ENCODE measurements around the gene LFNG.

Gene LFNG

DNA sequence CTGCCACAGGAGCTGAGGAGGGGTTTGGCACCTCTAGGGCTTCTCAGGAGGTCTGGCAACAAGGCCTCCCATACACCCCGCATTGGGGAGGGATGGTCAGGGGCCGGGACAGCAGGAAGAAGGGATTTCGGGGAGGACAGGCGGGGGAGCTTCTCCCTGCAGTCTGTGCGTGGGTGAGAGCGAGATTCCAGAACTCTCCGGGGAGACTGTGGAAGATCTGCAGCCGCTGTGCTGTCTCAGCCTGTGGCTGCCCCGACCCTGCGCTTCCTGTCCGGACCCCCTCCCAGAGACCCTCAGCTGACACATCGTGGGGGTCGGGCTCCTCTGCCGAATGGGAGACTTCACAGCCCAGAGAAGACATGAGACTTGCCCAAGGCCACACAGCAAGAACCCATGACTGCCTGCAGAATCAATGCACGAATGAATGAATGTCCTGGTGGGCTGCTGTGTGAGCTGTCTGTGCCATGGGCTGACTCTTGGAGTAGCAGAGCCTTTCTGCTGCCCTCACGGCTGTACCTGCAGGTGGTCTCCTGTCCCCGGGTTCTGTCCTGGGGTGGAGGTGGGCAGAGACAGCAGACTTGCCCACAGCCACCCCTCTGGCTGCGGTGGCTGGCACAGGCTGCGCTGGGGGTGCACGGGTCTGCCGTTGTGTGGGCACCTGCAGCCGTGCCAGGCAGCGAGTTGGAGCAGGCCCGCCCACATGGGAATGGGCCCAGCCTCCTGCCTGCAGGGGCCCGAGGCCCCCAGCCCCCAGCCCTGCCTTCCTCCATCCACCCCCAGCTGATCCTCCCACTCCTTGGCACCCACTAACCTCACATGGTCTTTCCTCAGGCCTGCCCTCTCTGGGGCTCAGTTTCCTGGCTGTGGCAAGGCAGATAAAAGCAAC, 16.3 kb upstream of the LFNG start:
- Histone ChIP-seq H2BK12ac (ENCODE audit: low read length) (peak overlapping the region; percentile 93), H3K4ac (ENCODE audit: low read length) (no peak overlapping the region), H3K9ac (ENCODE audit: low read depth, low read length, poor library complexity) (no peak overlapping the region), H3K36me3 (replicated peaks in 1 of 2; ENCODE audit: control insufficient read depth in 2 of 2, insufficient read depth in 2 of 2, low read length in 2 of 2) (no peaks in the 10 kb centered on the region), H3K27me3 (ENCODE audit: control insufficient read depth in 3 of 3, insufficient read depth in 3 of 3, low read depth in 1 of 3, low read length in 3 of 3) (no peaks in the 10 kb centered on the region), H2AFZ (ENCODE audit: low read length) (no peak overlapping the region), H3K4me1 (ENCODE audit: control insufficient read depth in 2 of 2, insufficient read depth in 1 of 2, low read depth in 1 of 2, low read length in 2 of 2) (peaks cover 33 to 39% of the 10 kb centered on the region in 2 donors), H4K91ac (ENCODE audit: low read depth, low read length, poor library complexity) (no peak overlapping the region), H3K4me2 (ENCODE audit: insufficient read depth, low read length, poor library complexity, severe bottlenecking) (no peak overlapping the region), H3K18ac (ENCODE audit: low read length) (peak overlapping the region; percentile 55), H3K27ac (replicated peaks; ENCODE audit: low read length) (no peak overlapping the region), H3K23ac (ENCODE audit: low read depth, low read length, poor library complexity) (peak overlapping the region; percentile 25), H2BK15ac (ENCODE audit: low read length) (peak overlapping the region; percentile 32), H2BK120ac (ENCODE audit: low read depth, low read length) (peak overlapping the region; percentile 3), H2BK5ac (ENCODE audit: low read length) (peak overlapping the region; percentile 83), H3K14ac (ENCODE audit: low read length) (no peak overlapping the region), H3K4me3 (ENCODE audit: low read length in 2 of 2) (no peak overlapping the region), H4K8ac (ENCODE audit: low read depth, low read length) (no peak overlapping the region), H3K79me1 (ENCODE audit: low read depth, low read length) (peaks cover 5% of the 10 kb centered on the region), H3K9me3 (replicated peaks in 1 of 2; ENCODE audit: control insufficient read depth in 2 of 2, insufficient read depth in 1 of 2, low read depth in 1 of 2, low read length in 2 of 2) (no peaks in the 10 kb centered on the region), H2AK5ac (ENCODE audit: low read depth, low read length) (peak overlapping the region; percentile 100)
- DNase-seq (ENCODE audit: low spot score): no peak
- WGBS, 2 donors (ENCODE audit: extremely low coverage in 2 of 2, insufficient read length in 2 of 2, insufficient replicate concordance in 1 of 2): no CpG with 5 or more reads among the region's 25 CpGs

DNA sequence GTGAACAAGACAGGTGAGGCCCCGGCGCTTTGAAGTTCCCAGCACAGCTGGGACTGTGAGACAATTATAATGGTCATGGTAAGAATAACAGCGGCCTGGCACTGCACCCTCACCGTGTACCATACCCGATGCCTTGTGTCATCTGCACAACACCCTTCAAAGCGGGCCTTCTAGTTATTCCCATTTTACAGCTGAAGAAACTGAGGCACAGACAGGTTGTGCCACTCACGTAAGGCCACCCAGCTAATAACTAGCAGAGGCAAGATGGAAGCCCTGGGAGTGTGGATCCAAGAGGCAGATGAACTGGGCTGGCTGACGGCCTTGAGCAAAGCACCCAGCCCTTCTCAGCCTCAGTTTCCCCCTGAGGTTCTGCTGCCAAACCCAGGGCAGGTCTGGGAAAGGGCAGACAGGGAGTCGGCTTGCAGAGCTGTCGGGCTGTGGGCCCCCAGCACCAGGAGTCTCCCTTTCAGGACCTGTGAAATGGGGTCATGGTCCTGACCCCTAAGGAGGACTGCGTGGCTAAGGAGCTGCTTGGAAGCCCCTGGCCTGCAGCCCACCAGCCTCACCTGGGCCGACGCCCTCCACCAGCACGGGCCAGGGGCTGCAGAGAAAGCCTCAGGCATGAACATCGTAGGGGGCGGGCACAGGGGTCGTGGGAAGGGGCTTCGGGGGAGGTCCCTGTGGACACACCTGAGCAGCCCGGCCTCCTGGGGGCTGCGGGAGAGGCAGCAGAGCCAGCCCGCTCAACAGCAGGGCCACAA, 15.3 kb upstream of the LFNG start:
- Histone ChIP-seq H3K79me1 (ENCODE audit: low read depth, low read length) (peaks cover 1% of the 10 kb centered on the region), H2BK5ac (ENCODE audit: low read length) (peak overlapping the region; percentile 93), H3K4me3 (ENCODE audit: low read length in 2 of 2) (no peak overlapping the region), H2AFZ (ENCODE audit: low read length) (no peak overlapping the region), H3K27ac (replicated peaks; ENCODE audit: low read length) (no peak overlapping the region), H3K14ac (ENCODE audit: low read length) (no peak overlapping the region), H2BK12ac (ENCODE audit: low read length) (peak overlapping the region; percentile 88), H3K23ac (ENCODE audit: low read depth, low read length, poor library complexity) (peak overlapping the region; percentile 23), H3K4me1 (ENCODE audit: control insufficient read depth in 2 of 2, insufficient read depth in 1 of 2, low read depth in 1 of 2, low read length in 2 of 2) (peaks cover 33 to 39% of the 10 kb centered on the region in 2 donors), H2BK15ac (ENCODE audit: low read length) (peak overlapping the region; percentile 100), H3K9ac (ENCODE audit: low read depth, low read length, poor library complexity) (peak overlapping the region; percentile 66), H2AK5ac (ENCODE audit: low read depth, low read length) (peak overlapping the region; percentile 100), H3K27me3 (ENCODE audit: control insufficient read depth in 3 of 3, insufficient read depth in 3 of 3, low read depth in 1 of 3, low read length in 3 of 3) (no peaks in the 10 kb centered on the region), H3K4ac (ENCODE audit: low read length) (no peak overlapping the region), H3K36me3 (replicated peaks in 1 of 2; ENCODE audit: control insufficient read depth in 2 of 2, insufficient read depth in 2 of 2, low read length in 2 of 2) (no peaks in the 10 kb centered on the region), H4K8ac (ENCODE audit: low read depth, low read length) (peak overlapping the region; percentile 48), H2BK120ac (ENCODE audit: low read depth, low read length) (peak overlapping the region; percentile 44), H3K18ac (ENCODE audit: low read length) (peak overlapping the region; percentile 93), H3K9me3 (replicated peaks in 1 of 2; ENCODE audit: control insufficient read depth in 2 of 2, insufficient read depth in 1 of 2, low read depth in 1 of 2, low read length in 2 of 2) (no peaks in the 10 kb centered on the region), H3K4me2 (ENCODE audit: insufficient read depth, low read length, poor library complexity, severe bottlenecking) (no peak overlapping the region), H4K91ac (ENCODE audit: low read depth, low read length, poor library complexity) (no peak overlapping the region)
- no peak for DNase-seq (ENCODE audit: low spot score)
- no CpG with 5 or more reads among the region's 21 CpGs for WGBS, 2 donors (ENCODE audit: extremely low coverage in 2 of 2, insufficient read length in 2 of 2, insufficient replicate concordance in 1 of 2)

DNA sequence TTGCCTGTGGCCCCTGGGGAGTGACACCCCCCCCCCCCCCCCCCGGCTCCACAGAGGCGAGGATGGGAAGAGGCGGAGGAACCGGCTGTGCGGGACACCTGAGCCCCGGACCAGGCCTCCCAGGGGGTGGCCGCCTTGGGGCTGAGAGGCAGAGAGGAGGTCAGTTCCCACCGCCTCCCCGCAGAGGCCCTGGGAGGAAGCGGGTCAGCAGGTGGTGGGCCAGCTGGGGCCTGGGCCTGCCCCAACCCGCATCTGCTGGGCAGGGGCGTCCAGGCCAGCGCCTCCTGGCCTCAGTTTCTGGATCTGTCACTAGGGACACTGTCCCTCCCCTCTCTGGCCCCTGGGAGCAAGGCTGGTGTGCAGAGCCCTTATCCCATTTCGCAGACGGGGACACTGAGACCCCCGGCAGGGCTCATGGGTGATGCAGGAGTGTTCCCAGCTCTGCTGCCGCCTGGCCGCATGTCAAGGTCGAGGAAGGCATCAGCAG, 14.6 kb upstream of the LFNG start:
- Histone ChIP-seq H2BK5ac (ENCODE audit: low read length) (peak overlapping the region; percentile 93), H3K18ac (ENCODE audit: low read length) (peak overlapping the region; percentile 93), H2AFZ (ENCODE audit: low read length) (no peak overlapping the region), H3K4me3 (ENCODE audit: low read length in 2 of 2) (no peak overlapping the region), H3K4ac (ENCODE audit: low read length) (no peak overlapping the region), H2BK15ac (ENCODE audit: low read length) (peak overlapping the region; percentile 100), H3K4me2 (ENCODE audit: insufficient read depth, low read length, poor library complexity, severe bottlenecking) (no peak overlapping the region), H3K23ac (ENCODE audit: low read depth, low read length, poor library complexity) (peak overlapping the region; percentile 23), H3K27me3 (ENCODE audit: control insufficient read depth in 3 of 3, insufficient read depth in 3 of 3, low read depth in 1 of 3, low read length in 3 of 3) (no peaks in the 10 kb centered on the region), H3K9me3 (replicated peaks in 1 of 2; ENCODE audit: control insufficient read depth in 2 of 2, insufficient read depth in 1 of 2, low read depth in 1 of 2, low read length in 2 of 2) (no peaks in the 10 kb centered on the region), H2BK120ac (ENCODE audit: low read depth, low read length) (peak overlapping the region; percentile 94), H2AK5ac (ENCODE audit: low read depth, low read length) (peak overlapping the region; percentile 100), H4K91ac (ENCODE audit: low read depth, low read length, poor library complexity) (no peak overlapping the region), H3K79me1 (ENCODE audit: low read depth, low read length) (no peaks in the 10 kb centered on the region), H4K8ac (ENCODE audit: low read depth, low read length) (no peak overlapping the region), H3K9ac (ENCODE audit: low read depth, low read length, poor library complexity) (no peak overlapping the region), H3K36me3 (replicated peaks in 1 of 2; ENCODE audit: control insufficient read depth in 2 of 2, insufficient read depth in 2 of 2, low read length in 2 of 2) (no peaks in the 10 kb centered on the region), H2BK12ac (ENCODE audit: low read length) (peak overlapping the region; percentile 92), H3K14ac (ENCODE audit: low read length) (peak overlapping the region; percentile 12), H3K4me1 (ENCODE audit: control insufficient read depth in 2 of 2, insufficient read depth in 1 of 2, low read depth in 1 of 2, low read length in 2 of 2) (peaks cover 34 to 39% of the 10 kb centered on the region in 2 donors), H3K27ac (replicated peaks; ENCODE audit: low read length) (no peak overlapping the region)
- DNase-seq (ENCODE audit: low spot score): no peak
- no CpG with 5 or more reads among the region's 19 CpGs for WGBS, 2 donors (ENCODE audit: extremely low coverage in 2 of 2, insufficient read length in 2 of 2, insufficient replicate concordance in 1 of 2)

DNA sequence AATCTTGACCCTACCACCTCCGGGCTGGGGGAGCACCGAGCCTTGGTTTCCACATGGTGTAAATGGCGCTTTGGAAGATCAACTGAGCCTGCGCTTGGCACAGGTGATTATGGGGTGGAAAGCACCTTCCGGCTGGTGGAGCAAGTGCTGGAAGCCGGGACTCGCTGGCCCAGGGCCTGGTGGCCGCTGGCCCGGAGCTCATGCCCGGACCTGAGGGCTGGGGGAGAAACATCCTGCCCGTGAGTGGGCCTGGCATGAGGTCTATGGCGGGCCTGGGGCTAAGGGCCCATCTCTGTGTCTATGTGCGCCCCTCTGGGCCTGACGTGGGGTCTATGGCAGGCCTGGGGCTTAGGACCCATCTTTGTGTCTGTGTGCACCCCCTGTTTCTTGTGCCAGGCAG, 14.2 kb upstream of the LFNG start:
- Histone ChIP-seq H3K79me1 (ENCODE audit: low read depth, low read length) (no peaks in the 10 kb centered on the region), H2AK5ac (ENCODE audit: low read depth, low read length) (peak overlapping the region; percentile 100), H2BK120ac (ENCODE audit: low read depth, low read length) (peak overlapping the region; percentile 94), H3K23ac (ENCODE audit: low read depth, low read length, poor library complexity) (peak overlapping the region; percentile 52), H2AFZ (ENCODE audit: low read length) (no peak overlapping the region), H3K4me3 (ENCODE audit: low read length in 2 of 2) (no peak overlapping the region), H3K4me1 (ENCODE audit: control insufficient read depth in 2 of 2, insufficient read depth in 1 of 2, low read depth in 1 of 2, low read length in 2 of 2) (peaks cover 31 to 38% of the 10 kb centered on the region in 2 donors), H3K9ac (ENCODE audit: low read depth, low read length, poor library complexity) (no peak overlapping the region), H3K18ac (ENCODE audit: low read length) (peak overlapping the region; percentile 93), H3K27me3 (ENCODE audit: control insufficient read depth in 3 of 3, insufficient read depth in 3 of 3, low read depth in 1 of 3, low read length in 3 of 3) (no peaks in the 10 kb centered on the region), H3K36me3 (replicated peaks in 1 of 2; ENCODE audit: control insufficient read depth in 2 of 2, insufficient read depth in 2 of 2, low read length in 2 of 2) (no peaks in the 10 kb centered on the region), H2BK12ac (ENCODE audit: low read length) (peak overlapping the region; percentile 92), H3K4ac (ENCODE audit: low read length) (no peak overlapping the region), H2BK15ac (ENCODE audit: low read length) (peak overlapping the region; percentile 100), H4K91ac (ENCODE audit: low read depth, low read length, poor library complexity) (peak overlapping the region; percentile 81), H3K4me2 (ENCODE audit: insufficient read depth, low read length, poor library complexity, severe bottlenecking) (no peak overlapping the region), H2BK5ac (ENCODE audit: low read length) (peak overlapping the region; percentile 93), H4K8ac (ENCODE audit: low read depth, low read length) (no peak overlapping the region), H3K14ac (ENCODE audit: low read length) (peak overlapping the region; percentile 41), H3K27ac (replicated peaks; ENCODE audit: low read length) (no peak overlapping the region), H3K9me3 (replicated peaks in 1 of 2; ENCODE audit: control insufficient read depth in 2 of 2, insufficient read depth in 1 of 2, low read depth in 1 of 2, low read length in 2 of 2) (no peaks in the 10 kb centered on the region)
- no CpG with 5 or more reads among the region's 14 CpGs for WGBS, 2 donors (ENCODE audit: extremely low coverage in 2 of 2, insufficient read length in 2 of 2, insufficient replicate concordance in 1 of 2)
- DNase-seq (ENCODE audit: low spot score): no peak
